K562 (cell line): ENCODE data around the gene RARA. TPM values are rescaled to one million over a fixed set of nuclear protein-coding genes. Genes with fewer than 3 reads are reported as not detected.

ENCODE experiments used
- ATAC-seq: fragments of 200-7000 bp; cut with Tn5 transposase; 3 replicates; pipeline ENCODE4 v1.9.1; 2020; ENCODE audit warnings: moderate library complexity
- BruUV-seq: library from RNA; stranded (reverse); fragments of 400-500 nt; replicated peaks from 2 replicates; lab custom pipeline; 2021; lab: Mats Ljungman, UMichigan
- CTCF ChIA-PET: fragments of 300-600 bp; formaldehyde crosslinking; extraction: SDS; loops from one replicate; lab custom pipeline; 2021; ENCODE audit warnings: low intra/inter-chr PET ratio; lab: Yijun Ruan, JAX
- POLR2A ChIA-PET: fragments of 300-600, 350-650 bp; sonication (Branson Sonifier 250); formaldehyde crosslinking; extraction: SDS; loops from one replicate; lab custom pipeline; 2021; ENCODE audit warnings: antibody characterized with exemption, inconsistent platforms; lab: Yijun Ruan, JAX
- DNase-seq, 4 experiments: peaks; one replicate each; pipeline versions ENCODE4 v3.0.0 to v3.0.0-alpha.2; 2011 to 2018; ENCODE audit warnings: low spot score in 3 of 4, mixed read lengths in 3 of 4; ENCODE audit errors: extremely low read depth in 1 of 4
- FAIRE-seq: peaks from 2 replicates; lab custom pipeline; 2011; peaks lifted over from hg19 to GRCh38; lab: Jason Lieb, UNC
- H2AFZ ChIP-seq: 2 replicates; pipeline ENCODE4 v1.6.0; 2011; ENCODE audit warnings: low read depth, low read length, control low read depth, inconsistent platforms
- H3K27ac ChIP-seq: fragments of 200-600 bp; 3 replicates; pipeline ENCODE4 v1.8.0; 2011; ENCODE audit warnings: low read depth, mild to moderate bottlenecking, control low read depth, inconsistent platforms, low read length, moderate library complexity, mixed read lengths; ENCODE audit errors: extremely low read depth
- H3K27me3 ChIP-seq, 2 experiments: fragments of 300-600 bp in 1 of 2; 2 replicates in 1 of 2; 3 replicates in 1 of 2; pipeline versions ENCODE4 v1.6.0 to v1.8.0; 2011; ENCODE audit warnings: inconsistent platforms in 2 of 2, low read length in 2 of 2, mild to moderate bottlenecking in 1 of 2, mixed read lengths in 1 of 2, moderate library complexity in 1 of 2; ENCODE audit not compliant: control insufficient read depth in 2 of 2, insufficient read depth in 2 of 2
- H3K36me3 ChIP-seq: fragments of 300-600 bp; 3 replicates; pipeline ENCODE4 v1.8.0; 2011; ENCODE audit warnings: mild to moderate bottlenecking, low read length, inconsistent platforms; ENCODE audit not compliant: control insufficient read depth, insufficient read depth
- H3K4me1 ChIP-seq, 2 experiments: fragments of 200-600 bp in 1 of 2; replicated peaks in 1 of 2; 2 replicates in 1 of 2; 3 replicates in 1 of 2; pipeline versions ENCODE4 v1.5.1 to v1.8.0; 2011; ENCODE audit warnings: inconsistent platforms in 2 of 2, low read length in 2 of 2, mild to moderate bottlenecking in 1 of 2, mixed read lengths in 1 of 2, moderate library complexity in 1 of 2; ENCODE audit not compliant: control insufficient read depth in 2 of 2, insufficient read depth in 2 of 2
- H3K4me2 ChIP-seq: 2 replicates; pipeline ENCODE4 v1.6.1; 2011; ENCODE audit warnings: low read length, control low read depth, inconsistent platforms, mixed read lengths; ENCODE audit not compliant: insufficient read depth
- H3K4me3 ChIP-seq: fragments of 200-600 bp; sonication (generic), shearing (Covaris generic); 2 replicates; pipeline ENCODE4 v1.5.1; 2016; ENCODE audit warnings: control low read depth, inconsistent platforms
- H3K79me2 ChIP-seq: fragments of 200-600 bp; 3 replicates; pipeline ENCODE4 v1.8.0; 2011; ENCODE audit warnings: low read length, inconsistent platforms; ENCODE audit not compliant: control insufficient read depth, insufficient read depth
- H3K9ac ChIP-seq, 2 experiments: 2 replicates each; pipeline versions ENCODE4 v1.6.0 to v1.6.1; 2011; ENCODE audit warnings: low read depth in 2 of 2, low read length in 2 of 2, control low read depth in 1 of 2, inconsistent platforms in 1 of 2, mild to moderate bottlenecking in 1 of 2, mixed read lengths in 1 of 2; ENCODE audit not compliant: insufficient read depth in 1 of 2
- H3K9me1 ChIP-seq: one replicate; pipeline ENCODE4 v1.6.0; 2011; ENCODE audit warnings: inconsistent platforms, mild to moderate bottlenecking, low read length, moderate library complexity; ENCODE audit not compliant: control insufficient read depth, insufficient read depth
- H3K9me3 ChIP-seq: replicated peaks from 2 replicates; pipeline ENCODE4 v1.5.1; 2011; ENCODE audit warnings: low read depth, low read length, inconsistent platforms; ENCODE audit not compliant: control insufficient read depth, insufficient read depth
- H4K20me1 ChIP-seq: replicated peaks from 2 replicates; pipeline ENCODE4 v1.6.1; 2011; ENCODE audit warnings: low read length, inconsistent platforms, mixed read lengths; ENCODE audit not compliant: control insufficient read depth, insufficient read depth
- ARID2 ChIP-seq: fragments of 450-650 bp; IDR thresholded peaks from 2 replicates; pipeline ENCODE4 v1.6.1; 2017; ENCODE audit warnings: antibody characterized with exemption, mild to moderate bottlenecking
- EP400 ChIP-seq: fragments of 450-650 bp; IDR thresholded peaks from 2 replicates; pipeline ENCODE4 v1.6.1; 2017; ENCODE audit warnings: antibody characterized with exemption, mild to moderate bottlenecking, moderate library complexity
- ETS1 ChIP-seq: conservative IDR thresholded peaks from 2 replicates; pipeline ENCODE4 v1.6.1; 2011; ENCODE audit warnings: low read depth, mild to moderate bottlenecking, low read length; ENCODE audit not compliant: control insufficient read depth
- HMG20B ChIP-seq: fragments of 250-450 bp; sonication (Bioruptor Pico); IDR thresholded peaks from 2 replicates; pipeline ENCODE4 v1.5.0; 2021; ENCODE audit warnings: mild to moderate bottlenecking
- HNRNPLL ChIP-seq: fragments of 200-400 bp; formaldehyde crosslinking; IDR thresholded peaks from 2 replicates; pipeline ENCODE4 v1.6.1; 2017; ENCODE audit warnings: low read length, low read depth, mild to moderate bottlenecking; ENCODE audit not compliant: poor library complexity, severe bottlenecking
- JUN ChIP-seq, 2 experiments: sonication (generic) in 1 of 2; formaldehyde crosslinking in 1 of 2; IDR thresholded peaks; 2 replicates each; pipeline versions ENCODE4 v1.6.1 to v1.8.0; 2012 to 2022; ENCODE audit warnings: borderline replicate concordance in 2 of 2, mild to moderate bottlenecking in 2 of 2, improper control_type of control experiment in 1 of 2, low read depth in 1 of 2, low read length in 1 of 2, missing genetic modification reagents in 1 of 2
- NCOR1 ChIP-seq: fragments of 450-650 bp; IDR thresholded peaks from 2 replicates; pipeline ENCODE4 v1.6.1; 2016; ENCODE audit warnings: mild to moderate bottlenecking, moderate library complexity
- NFRKB ChIP-seq: fragments of 450-650 bp; IDR thresholded peaks from 2 replicates; pipeline ENCODE4 v1.6.1; 2016; ENCODE audit warnings: low read depth
- PCBP1 ChIP-seq: fragments of 200-400 bp; formaldehyde crosslinking; IDR thresholded peaks from 2 replicates; pipeline ENCODE4 v1.6.1; 2018; ENCODE audit warnings: mild to moderate bottlenecking, low read depth, low read length; ENCODE audit not compliant: poor library complexity, severe bottlenecking
- POU5F1 ChIP-seq: fragments of 150-350 bp; IDR thresholded peaks from 2 replicates; pipeline ENCODE4 v1.6.1; 2014; ENCODE audit warnings: borderline replicate concordance, low read length, low read depth, mild to moderate bottlenecking; ENCODE audit not compliant: partially characterized antibody
- SAFB ChIP-seq: fragments of 200-400 bp; formaldehyde crosslinking; IDR thresholded peaks from 2 replicates; pipeline ENCODE4 v1.6.1; 2017; ENCODE audit warnings: low read depth, low read length, borderline replicate concordance
- SRSF3 ChIP-seq: fragments of 200-400 bp; formaldehyde crosslinking; IDR thresholded peaks from 2 replicates; pipeline ENCODE4 v1.6.1; 2016; ENCODE audit warnings: mild to moderate bottlenecking, low read length, moderate library complexity; ENCODE audit not compliant: insufficient read depth
- ZNF146 ChIP-seq: IDR thresholded peaks from one replicate; pipeline ENCODE4 v1.6.1; 2018; ENCODE audit warnings: missing compliant biosample characterization; ENCODE audit not compliant: unreplicated experiment
- ZNF175 ChIP-seq: fragments of 200-800 bp; sonication (Bioruptor generic); IDR thresholded peaks from 2 replicates; pipeline ENCODE4 v1.6.1; 2016; ENCODE audit warnings: low read depth, mild to moderate bottlenecking, missing genetic modification characterization, missing compliant biosample characterization
- ZNF324 ChIP-seq: fragments of 250-450 bp; sonication (Bioruptor Pico); IDR thresholded peaks from 2 replicates; pipeline ENCODE4 v1.4.0; 2020; ENCODE audit warnings: mild to moderate bottlenecking
- WGBS: fragments of 100-300 bp; shearing (Covaris generic); methylation state at CpG from one replicate; pipeline ENCODE4 v1.1.6; 2016; ENCODE audit warnings: low coverage, mixed read lengths; ENCODE audit not compliant: insufficient coverage; ENCODE audit errors: missing lambda C conversion rate; 5-methylcytosine and 5-hydroxymethylcytosine counted together
- in situ Hi-C: fragments of 300-500 bp; cut with MboI; formaldehyde crosslinking; loops from 4 replicates; pipeline ENCODE4 v1.15.0; 2018; ENCODE audit warnings: inconsistent platforms, mixed read lengths
- intact Hi-C: fragments of 100-400 bp; cut with micrococcal nuclease; formaldehyde crosslinking; loops from 2 replicates; pipeline ENCODE4 v1.14.2; 2022
- polyA plus RNA-seq, 8 experiments: library from polyadenylated mRNA; depleted of rRNA in 4 of 8; stranded (reverse) in 5 of 8; unstranded in 3 of 8; fragments of >200 nt; fragmentation: Nextera tagmentation in 2 of 8; fragmentation: Illumina TruSeq in 1 of 8; extraction: Ambion mirVana in 2 of 8; extraction: Trizol in 1 of 8; gene quantifications; 2 replicates each; pipeline versions ENCODE4 v1.2.1 to v1.2.3, GENCODE V29; 2011 to 2014; ENCODE audit warnings: inconsistent platforms in 1 of 8, missing spikeins in 1 of 8
- total RNA-seq, 7 experiments: library from RNA; depleted of rRNA in 6 of 7; stranded (reverse); fragments of >200 nt in 6 of 7; fragmentation: Illumina TruSeq in 2 of 7; extraction: Trizol in 2 of 7; gene quantifications; 2 replicates each; pipeline versions ENCODE4 v1.2.1 to v1.2.3, GENCODE V29; 2011 to 2021; ENCODE audit warnings: low replicate concordance in 1 of 7
- TF ChIP-seq, protein P1 (sequence below): sonication (generic); formaldehyde crosslinking; IDR thresholded peaks from 2 replicates; pipeline ENCODE4 v1.9.0; 2022; ENCODE audit warnings: mild to moderate bottlenecking, missing genetic modification reagents

Gene RARA
- total and polyA plus RNA-seq, 9 of the 15 experiments (the other 6 are each of a cell fraction or from before 2014, with no cell fraction given): 0.10 to 28.0 (median 7.9) TPM

GRCh38 chr17:40293363-40293762, 15.6 kb upstream of the RARA start (continued):
- TF ChIP-seq ZNF324 (CRISPR knock-in tag) (no peak), NFRKB (no peak)

- Histone ChIP-seq H4K20me1 (no peaks in the 10 kb centered on the region), H3K36me3 (peaks cover 95% of the 10 kb centered on the region), H3K27ac (no peak overlapping the region), H3K9ac (no peak overlapping the region), H3K4me1 (no peaks in the 10 kb centered on the region; a peak in 1 of 5 replicates), H3K4me3 (no peak overlapping the region), H3K79me2 (peaks cover 14% of the 10 kb centered on the region), H3K27me3 (no peaks in the 10 kb centered on the region), H3K4me2 (no peak overlapping the region)
- DNase-seq: no peak
- CTCF ChIA-PET: no interaction called here
- no peak for FAIRE-seq
- POLR2A ChIA-PET: interaction anchor here (1.5 to 4.3 kb wide), 2 partner anchors 8 to 12 kb away, joined by 4 to 23 read pairs; partner anchors contain the start of genes CDC6 and RARA
- BruUV-seq: no TSS peak
- intact Hi-C loops (no loop called here), in situ Hi-C loops (loop anchor here (25.0 kb wide), 1 partner anchor 283 kb away; the partner anchor contains the start of gene CSF3)
- 83% methylated on average over 5 of the region's 5 CpGs for WGBS
- no peak for ATAC-seq
- TF ChIP-seq HNRNPLL (no peak), ZNF175 (no peak), SAFB (no peak), SRSF3 (no peak), ETS1 (no peak), ARID2 (no peak), EP400 (no peak), POU5F1 (no peak), HMG20B (CRISPR knock-in tag) (no peak), ZNF146 (CRISPR knock-in tag) (no peak), NCOR1 (no peak), PCBP1 (no peak), JUN (IDR thresholded peaks at IDR 0.05; ENCODE audit: borderline replicate concordance, low read depth, low read length) (no peak), JUN (CRISPR knock-in tag; IDR thresholded peaks at IDR 0.05; ENCODE audit: borderline replicate concordance) (no peak)
- TF ChIP-seq, protein P1, sequence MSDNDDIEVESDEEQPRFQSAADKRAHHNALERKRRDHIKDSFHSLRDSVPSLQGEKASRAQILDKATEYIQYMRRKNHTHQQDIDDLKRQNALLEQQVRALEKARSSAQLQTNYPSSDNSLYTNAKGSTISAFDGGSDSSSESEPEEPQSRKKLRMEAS: no peak
- TF ChIP-seq, all 486 proteins: peak for 0
- Histone ChIP-seq H3K9me3 (no peaks in the 10 kb centered on the region), H2AFZ (no peak overlapping the region), H3K9me1 (no peaks in the 10 kb centered on the region)
Measured at GRCh38 chr17:40295488-40296436, 13.2 kb upstream of the RARA start.
